GM13976 (cell line): ENCODE data around the gene MPHOSPH6.
"Not testable (repeated sequence)": the region's sequence is repeated elsewhere in the genome, so short reads cannot be mapped to it uniquely, and the experiment has no call there.

Source experiments
- DNase-seq: peaks from one replicate; pipeline ENCODE4 v3.0.0; 2012; ENCODE audit warnings: low spot score
- in situ Hi-C: fragments of 300-500 bp; cut with MboI; formaldehyde crosslinking; loops from one replicate; pipeline ENCODE4 v1.12.0; 2022; ENCODE audit warnings: low sequenced_read_pairs, mixed read lengths, inconsistent platforms; ENCODE audit not compliant: unreplicated experiment
- TF ChIP-seq, protein P1 (sequence below): IDR thresholded peaks from 2 replicates; pipeline ENCODE4 v1.5.1; 2012; ENCODE audit warnings: borderline replicate concordance, mild to moderate bottlenecking; ENCODE audit not compliant: insufficient read depth; ENCODE audit errors: extremely low read depth, missing control alignments, control extremely low read depth

Gene MPHOSPH6

DNA sequence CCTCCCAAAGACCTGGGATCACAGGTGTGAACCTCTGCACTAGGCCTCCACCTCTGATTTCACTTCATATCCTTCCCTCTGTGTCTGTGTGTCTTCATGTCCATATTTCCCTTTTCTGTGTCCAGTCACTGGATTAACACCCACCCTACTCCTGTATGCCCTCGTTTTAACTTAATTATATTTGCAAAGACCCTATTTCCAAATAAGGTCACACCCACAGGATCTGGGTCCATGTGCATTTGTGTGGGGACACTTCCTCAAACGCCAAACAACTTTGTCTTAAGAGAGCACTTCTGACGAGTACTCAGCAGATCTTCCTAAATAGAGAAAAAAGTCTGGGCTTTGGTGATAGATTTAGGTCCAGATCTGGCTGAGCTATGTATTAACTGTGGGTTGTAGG lies 56.3 kb downstream of the MPHOSPH6 start:
- no peak for DNase-seq
- TF ChIP-seq, protein P1, sequence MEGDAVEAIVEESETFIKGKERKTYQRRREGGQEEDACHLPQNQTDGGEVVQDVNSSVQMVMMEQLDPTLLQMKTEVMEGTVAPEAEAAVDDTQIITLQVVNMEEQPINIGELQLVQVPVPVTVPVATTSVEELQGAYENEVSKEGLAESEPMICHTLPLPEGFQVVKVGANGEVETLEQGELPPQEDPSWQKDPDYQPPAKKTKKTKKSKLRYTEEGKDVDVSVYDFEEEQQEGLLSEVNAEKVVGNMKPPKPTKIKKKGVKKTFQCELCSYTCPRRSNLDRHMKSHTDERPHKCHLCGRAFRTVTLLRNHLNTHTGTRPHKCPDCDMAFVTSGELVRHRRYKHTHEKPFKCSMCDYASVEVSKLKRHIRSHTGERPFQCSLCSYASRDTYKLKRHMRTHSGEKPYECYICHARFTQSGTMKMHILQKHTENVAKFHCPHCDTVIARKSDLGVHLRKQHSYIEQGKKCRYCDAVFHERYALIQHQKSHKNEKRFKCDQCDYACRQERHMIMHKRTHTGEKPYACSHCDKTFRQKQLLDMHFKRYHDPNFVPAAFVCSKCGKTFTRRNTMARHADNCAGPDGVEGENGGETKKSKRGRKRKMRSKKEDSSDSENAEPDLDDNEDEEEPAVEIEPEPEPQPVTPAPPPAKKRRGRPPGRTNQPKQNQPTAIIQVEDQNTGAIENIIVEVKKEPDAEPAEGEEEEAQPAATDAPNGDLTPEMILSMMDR = no peak
- in situ Hi-C loops = no loop called here

DNA sequence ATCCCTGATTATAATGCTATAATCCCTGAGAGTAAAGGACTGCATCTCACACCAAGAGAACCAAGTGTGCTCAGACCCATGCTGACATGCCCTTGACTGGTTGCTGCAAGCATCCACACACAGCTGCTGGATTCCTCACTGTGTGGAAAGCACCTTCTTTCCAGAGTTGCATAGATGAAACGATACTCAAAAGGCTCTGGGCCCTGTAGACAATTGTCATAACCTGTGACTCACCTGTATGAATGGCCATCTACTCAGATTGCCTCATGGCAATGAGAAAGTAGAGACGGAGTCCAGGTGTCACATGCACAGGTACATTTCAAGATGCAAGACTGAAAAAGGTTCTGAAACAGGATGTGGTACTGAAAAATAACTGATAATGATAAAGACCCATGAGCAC lies 58.1 kb downstream of the MPHOSPH6 start:
- DNase-seq = no peak
- in situ Hi-C loops = no loop called here

DNA sequence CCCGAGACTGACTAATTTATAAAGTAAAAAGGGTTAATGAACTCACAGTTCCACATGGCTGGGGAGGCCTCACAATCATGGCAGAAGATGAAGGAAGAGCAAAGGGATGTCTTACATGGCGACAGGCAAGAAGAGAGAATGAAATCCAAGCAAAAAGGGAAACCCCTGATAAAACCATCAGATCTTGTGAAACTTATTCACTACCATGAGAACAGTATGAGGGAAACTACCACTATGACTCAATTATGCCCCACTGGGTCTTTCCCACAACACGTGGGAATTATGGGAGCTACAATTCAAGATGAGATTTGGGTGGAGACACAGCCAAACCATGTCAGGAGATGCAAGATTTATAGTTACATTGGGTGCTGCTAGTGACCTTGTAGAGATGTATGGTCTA lies 60.8 kb downstream of the MPHOSPH6 start:
- DNase-seq, in situ Hi-C loops: not testable (repeated sequence)

More for the DNA sequence above, 58.1 kb downstream of the MPHOSPH6 start:
- TF ChIP-seq, protein P1 = no peak

DNA sequence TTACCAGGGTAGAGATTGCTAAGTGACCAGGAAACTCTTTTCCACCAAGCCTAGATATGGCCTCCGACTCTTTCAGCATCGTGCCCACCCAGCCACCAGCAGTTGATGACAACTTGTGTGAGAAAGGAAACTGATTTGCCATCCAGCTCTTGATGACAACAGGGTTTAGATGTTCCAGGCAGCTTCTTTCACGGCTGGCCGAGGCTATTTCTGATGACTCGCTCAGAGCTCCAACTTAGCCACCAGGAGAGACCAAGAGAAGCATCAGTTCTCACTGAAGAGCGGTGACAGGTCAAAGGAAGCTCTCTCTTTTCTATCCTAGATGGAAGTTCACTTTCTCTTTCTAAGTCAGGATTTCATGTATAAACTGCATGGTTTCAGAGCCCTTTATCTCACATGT lies 61.2 kb downstream of the MPHOSPH6 start:
- in situ Hi-C loops = no loop called here
- no peak for DNase-seq
- TF ChIP-seq, protein P1 = no peak

DNA sequence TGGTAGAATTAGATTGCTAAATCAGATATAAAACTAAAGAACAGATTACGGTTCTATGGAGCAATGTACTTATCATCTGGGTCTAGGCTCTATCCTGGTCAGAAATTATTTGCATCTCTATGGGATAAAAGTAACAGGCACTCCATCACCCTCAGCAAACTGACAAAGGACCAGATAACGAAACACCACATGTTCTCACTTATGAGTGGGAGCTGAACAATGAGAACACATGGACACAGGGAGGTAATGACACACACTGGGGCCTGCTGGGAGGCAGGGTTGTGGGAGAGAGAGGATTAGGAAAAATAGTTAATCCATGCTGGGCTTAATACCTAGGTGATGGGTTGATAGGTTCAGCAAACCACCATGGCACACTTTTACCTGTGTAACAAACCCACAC lies 61.9 kb downstream of the MPHOSPH6 start:
- no peak for DNase-seq
- TF ChIP-seq, protein P1 = no peak
- in situ Hi-C loops = no loop called here

DNA sequence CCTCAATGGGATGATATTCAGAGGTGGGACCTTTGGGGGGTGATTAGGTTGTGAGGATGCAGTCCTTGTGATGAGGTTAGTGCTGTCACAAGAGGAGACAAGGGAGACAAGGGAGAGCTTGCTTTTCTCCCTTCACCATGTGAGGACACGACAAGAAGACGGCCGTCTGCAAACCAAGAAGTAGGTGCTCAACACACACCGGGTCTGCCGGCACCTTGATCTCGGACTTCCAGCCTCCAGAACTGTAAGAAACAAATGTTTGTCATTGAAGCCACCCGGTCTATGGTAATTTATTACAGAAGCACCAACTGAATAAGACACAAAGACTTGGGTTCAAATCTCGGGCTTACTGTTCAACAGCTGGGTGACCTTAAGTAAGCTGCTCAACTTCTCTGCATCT lies 64.9 kb downstream of the MPHOSPH6 start:
- DNase-seq = no peak
- in situ Hi-C loops = no loop called here
- TF ChIP-seq, protein P1 = no peak
